AML-193 (cell line): ENCODE results near the gene WWOX.

ENCODE experiments used
- DNase-seq, 2 experiments: peaks; one replicate each; lab custom pipeline; 2025; lab: John Stamatoyannopoulos, UW

The WWOX gene

GRCh38 chr16:78469787-78470186 is 370.3 kb downstream of the WWOX start:
- no peak for DNase-seq

- DNase-seq: no peak
These were observed 373.7 kb downstream of the WWOX start for GRCh38 chr16:78473031-78473699.

- no peak for DNase-seq
These were observed 375.3 kb downstream of the WWOX start for GRCh38 chr16:78474762-78475161.

GRCh38 chr16:78476615-78477014 is 377.2 kb downstream of the WWOX start:
- no peak for DNase-seq

GRCh38 chr16:78478267-78478861 is 378.9 kb downstream of the WWOX start:
- no peak for DNase-seq

GRCh38 chr16:78479723-78480122 is 380.3 kb downstream of the WWOX start:
- DNase-seq: no peak

GRCh38 chr16:78480588-78480987 is 381.1 kb downstream of the WWOX start:
- no peak for DNase-seq

GRCh38 chr16:78483124-78483992 is 383.9 kb downstream of the WWOX start:
- DNase-seq: no peak

GRCh38 chr16:78484509-78485058 is 385.1 kb downstream of the WWOX start:
- DNase-seq: no peak

GRCh38 chr16:78485188-78485916 is 385.9 kb downstream of the WWOX start:
- no peak for DNase-seq

GRCh38 chr16:78485917-78486257 is 386.4 kb downstream of the WWOX start:
- no peak for DNase-seq

GRCh38 chr16:78487471-78487870 is 388.0 kb downstream of the WWOX start:
- DNase-seq: no peak

GRCh38 chr16:78489072-78489471 is 389.6 kb downstream of the WWOX start:
- DNase-seq: no peak

GRCh38 chr16:78489631-78490030 is 390.2 kb downstream of the WWOX start:
- no peak for DNase-seq

GRCh38 chr16:78490431-78490830 is 391.0 kb downstream of the WWOX start:
- no peak for DNase-seq

- no peak for DNase-seq
These were observed 391.4 kb downstream of the WWOX start for GRCh38 chr16:78490847-78491246.

- DNase-seq: no peak
These were observed 394.1 kb downstream of the WWOX start for GRCh38 chr16:78493573-78493972.

GRCh38 chr16:78494105-78494504 is 394.7 kb downstream of the WWOX start:
- DNase-seq: no peak

GRCh38 chr16:78494674-78495073 is 395.2 kb downstream of the WWOX start:
- no peak for DNase-seq

GRCh38 chr16:78496189-78496588 is 396.7 kb downstream of the WWOX start:
- no peak for DNase-seq

GRCh38 chr16:78499399-78499798 is 399.9 kb downstream of the WWOX start:
- DNase-seq: no peak

GRCh38 chr16:78500659-78501270 is 401.3 kb downstream of the WWOX start:
- no peak for DNase-seq
